SK-N-MC (cell line): Measurements from ENCODE around the gene C12orf57.

ENCODE experiments used
- EZH2 ChIP-seq: fragments of 200-600 bp; sonication (generic); IDR thresholded peaks from one replicate; pipeline ENCODE4 v1.6.1; 2017; ENCODE audit warnings: antibody characterized with exemption
- POLR2AphosphoS5 ChIP-seq: IDR thresholded peaks from 2 replicates; pipeline ENCODE4 v1.6.1; 2012; ENCODE audit warnings: mild to moderate bottlenecking, low read depth, low read length, borderline replicate concordance

GRCh38 chr12:6958609-6959057 is 14.8 kb downstream of the C12orf57 start:
- TF ChIP-seq EZH2 (no peak), POLR2AphosphoS5 (no peak)
